Kidney (tissue), 14 donors: ENCODE results near the gene METTL25B. TPM values are rescaled to one million over a fixed set of nuclear protein-coding genes. Genes with fewer than 3 reads are reported as not detected.

Experiments
- DNase-seq, 5 donors: peaks; one replicate each; pipeline ENCODE4 v3.0.0-alpha.2; 2013 to 2020
- FAIRE-seq: peaks from 2 replicates; lab custom pipeline; 2012; peaks lifted over from hg19 to GRCh38; lab: Jason Lieb, UNC
- H3K27ac ChIP-seq, 2 donors: one replicate each; pipeline ENCODE4 v1.7.0; 2013; ENCODE audit warnings: low read depth in 2 of 2, low read length in 2 of 2, inconsistent platforms in 1 of 2
- H3K27me3 ChIP-seq: one replicate; pipeline ENCODE4 v1.7.1; 2013; ENCODE audit warnings: low read length, inconsistent platforms; ENCODE audit not compliant: control insufficient read depth, insufficient read depth
- H3K36me3 ChIP-seq, 3 donors: one replicate each; pipeline versions ENCODE4 v1.7.0 to v1.7.1; 2013; ENCODE audit warnings: low read length in 3 of 3, control low read depth in 1 of 3, inconsistent platforms in 1 of 3; ENCODE audit not compliant: insufficient read depth in 3 of 3, control insufficient read depth in 2 of 3
- H3K4me1 ChIP-seq, 3 donors: one replicate each; pipeline versions ENCODE4 v1.7.0 to v1.7.1; 2013; ENCODE audit warnings: low read length in 3 of 3, inconsistent platforms in 1 of 3, low read depth in 1 of 3; ENCODE audit not compliant: control insufficient read depth in 2 of 3, insufficient read depth in 2 of 3
- H3K4me3 ChIP-seq, 3 donors: one replicate each; pipeline versions ENCODE4 v1.7.0 to v1.8.1; 2013; ENCODE audit warnings: low read length in 3 of 3, control low read depth in 1 of 3, inconsistent platforms in 1 of 3
- H3K9ac ChIP-seq, 3 donors: one replicate each; pipeline versions ENCODE4 v1.7.0 to v1.7.1; 2013; ENCODE audit warnings: low read length in 3 of 3, control low read depth in 1 of 3, inconsistent platforms in 1 of 3
- H3K9me3 ChIP-seq, 3 donors: one replicate each; pipeline versions ENCODE4 v1.7.0 to v1.7.1; 2013; ENCODE audit warnings: low read length in 3 of 3, control low read depth in 1 of 3, inconsistent platforms in 1 of 3; ENCODE audit not compliant: control insufficient read depth in 2 of 3, insufficient read depth in 1 of 3
- intact Hi-C: fragments of 100-400 bp; cut with DNase I; formaldehyde crosslinking; loops from one replicate; pipeline ENCODE4 v1.11.1; 2022
- polyA plus RNA-seq: library from polyadenylated mRNA; stranded (reverse); fragments of 350-450 nt; fragmentation: Illumina TruSeq; extraction: RNeasy Lipid Tissue Mini Kit (QIAGEN cat#74804); gene quantifications from one replicate; pipeline ENCODE4 v1.2.3, GENCODE V29; 2014; ENCODE audit warnings: low read depth, low replicate concordance; ENCODE audit not compliant: insufficient read depth
- total RNA-seq: library from RNA; stranded (reverse); fragmentation: NEBNext Ultra II Directional; extraction: Animal tissue kit (Norgen Biotek cat#: 25700); gene quantifications from one replicate; pipeline ENCODE4 v1.2.1, GENCODE V29; 2021
- TF ChIP-seq, protein P1 (sequence below): IDR thresholded peaks from 3 replicates; pipeline ENCODE4 v1.5.1; 2012; ENCODE audit warnings: mild to moderate bottlenecking, moderate library complexity, borderline replicate concordance; ENCODE audit not compliant: insufficient read depth; ENCODE audit errors: extremely low read depth
- donor health status: control.
- donor health status: control.
- donor health status: control.
- donor health status: control.
- donor health status: control.
- donor health status: DM: yes; HTN: yes; CAD: no.
- donor health status: Normal renal cell carcinoma (clear cell type).

Gene METTL25B
- total and polyA plus RNA-seq, 2 donors from 2014 or later = 29.4 to 35.2 TPM

DNA sequence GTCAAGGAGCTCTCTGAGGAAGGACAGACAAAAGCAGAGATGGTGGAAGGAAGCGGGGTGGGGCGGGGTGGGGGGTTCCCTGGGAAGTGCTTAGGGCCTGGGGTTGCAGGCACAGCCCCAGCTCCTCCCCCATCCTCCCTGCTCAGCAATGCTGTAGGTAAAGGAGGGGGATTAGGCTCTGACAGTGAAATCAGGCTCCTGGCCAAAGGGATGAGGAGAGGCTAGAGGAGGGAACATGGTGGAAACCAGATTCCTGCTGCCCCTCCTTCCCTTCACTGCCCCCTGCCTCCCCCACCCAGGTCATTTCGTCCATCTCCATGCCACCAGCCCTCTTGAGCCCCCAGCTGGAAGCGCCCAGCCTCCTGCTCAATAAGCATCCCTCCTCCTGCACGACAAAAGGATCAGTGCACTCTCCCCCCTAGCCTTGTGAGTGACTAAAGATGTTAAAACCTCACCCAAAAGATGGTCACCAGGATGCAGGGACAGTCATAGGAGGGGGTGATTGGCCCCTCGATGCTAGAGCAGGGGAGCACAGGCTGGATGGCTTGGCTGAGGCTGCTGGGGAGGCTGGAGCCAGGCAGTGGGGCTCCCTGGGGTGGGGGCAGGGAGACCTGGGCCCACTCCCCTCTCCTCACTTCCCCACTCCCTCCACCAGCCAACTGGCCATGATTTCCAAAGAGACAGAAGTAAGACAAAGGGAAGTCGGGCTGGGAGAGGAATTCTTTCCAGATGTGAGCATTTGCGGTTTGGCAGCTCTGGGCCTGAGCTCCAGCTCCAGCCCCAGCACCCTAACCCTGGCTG, 20.7 kb upstream of the METTL25B start:
- TF ChIP-seq, protein P1, sequence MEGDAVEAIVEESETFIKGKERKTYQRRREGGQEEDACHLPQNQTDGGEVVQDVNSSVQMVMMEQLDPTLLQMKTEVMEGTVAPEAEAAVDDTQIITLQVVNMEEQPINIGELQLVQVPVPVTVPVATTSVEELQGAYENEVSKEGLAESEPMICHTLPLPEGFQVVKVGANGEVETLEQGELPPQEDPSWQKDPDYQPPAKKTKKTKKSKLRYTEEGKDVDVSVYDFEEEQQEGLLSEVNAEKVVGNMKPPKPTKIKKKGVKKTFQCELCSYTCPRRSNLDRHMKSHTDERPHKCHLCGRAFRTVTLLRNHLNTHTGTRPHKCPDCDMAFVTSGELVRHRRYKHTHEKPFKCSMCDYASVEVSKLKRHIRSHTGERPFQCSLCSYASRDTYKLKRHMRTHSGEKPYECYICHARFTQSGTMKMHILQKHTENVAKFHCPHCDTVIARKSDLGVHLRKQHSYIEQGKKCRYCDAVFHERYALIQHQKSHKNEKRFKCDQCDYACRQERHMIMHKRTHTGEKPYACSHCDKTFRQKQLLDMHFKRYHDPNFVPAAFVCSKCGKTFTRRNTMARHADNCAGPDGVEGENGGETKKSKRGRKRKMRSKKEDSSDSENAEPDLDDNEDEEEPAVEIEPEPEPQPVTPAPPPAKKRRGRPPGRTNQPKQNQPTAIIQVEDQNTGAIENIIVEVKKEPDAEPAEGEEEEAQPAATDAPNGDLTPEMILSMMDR = no peak

DNA sequence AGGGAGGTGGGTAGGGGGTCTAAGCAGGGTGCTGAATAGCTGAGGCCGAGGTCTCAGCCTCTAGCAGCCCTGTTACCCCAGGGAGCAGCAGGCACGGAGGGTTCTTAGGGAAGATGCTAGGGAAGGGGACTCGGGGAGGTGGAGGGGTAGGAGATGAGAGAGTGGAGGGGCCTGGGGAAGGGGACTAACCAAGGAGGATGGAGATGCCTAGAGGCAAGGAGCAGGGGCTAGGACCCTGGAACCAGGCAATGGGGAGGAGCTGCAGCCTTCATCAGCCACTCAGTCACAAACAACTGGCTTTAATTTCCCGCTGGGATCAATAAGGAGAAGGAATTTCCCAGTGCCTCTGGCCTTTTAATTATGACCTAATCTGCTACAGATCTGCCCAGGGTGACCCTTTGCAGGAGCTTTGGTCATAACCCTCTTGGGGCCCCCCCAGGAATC, 20.0 kb upstream of the METTL25B start:
- H3K9ac ChIP-seq = no peak overlapping the region
- peaks cover 0 to 11% (median 0%) of the 10 kb centered on the region in 3 donors for H3K4me1 ChIP-seq
- no peaks in the 10 kb centered on the region for H3K36me3 ChIP-seq
- TF ChIP-seq, protein P1 = no peak
- H3K9me3 ChIP-seq = no peaks in the 10 kb centered on the region
- H3K27ac ChIP-seq = no peak overlapping the region
- H3K27me3 ChIP-seq = no peaks in the 10 kb centered on the region
- intact Hi-C loops = no loop called here
- FAIRE-seq (no peak), DNase-seq (peak in 1 of 5 donors; percentile 58)
- H3K4me3 ChIP-seq = no peak overlapping the region

More for the DNA sequence above, 20.7 kb upstream of the METTL25B start:
- DNase-seq (peak in 3 of 5 donors; percentile 67 to 76 (median 70)), FAIRE-seq (no peak)
- no peaks in the 10 kb centered on the region for H3K9me3 ChIP-seq
- H3K4me1 ChIP-seq = peaks cover 0 to 11% (median 0%) of the 10 kb centered on the region in 3 donors
- no peaks in the 10 kb centered on the region for H3K36me3 ChIP-seq
- intact Hi-C loops = no loop called here
- H3K27ac ChIP-seq = no peak overlapping the region
- H3K9ac ChIP-seq = no peak overlapping the region
- no peak overlapping the region for H3K4me3 ChIP-seq
- no peaks in the 10 kb centered on the region for H3K27me3 ChIP-seq

DNA sequence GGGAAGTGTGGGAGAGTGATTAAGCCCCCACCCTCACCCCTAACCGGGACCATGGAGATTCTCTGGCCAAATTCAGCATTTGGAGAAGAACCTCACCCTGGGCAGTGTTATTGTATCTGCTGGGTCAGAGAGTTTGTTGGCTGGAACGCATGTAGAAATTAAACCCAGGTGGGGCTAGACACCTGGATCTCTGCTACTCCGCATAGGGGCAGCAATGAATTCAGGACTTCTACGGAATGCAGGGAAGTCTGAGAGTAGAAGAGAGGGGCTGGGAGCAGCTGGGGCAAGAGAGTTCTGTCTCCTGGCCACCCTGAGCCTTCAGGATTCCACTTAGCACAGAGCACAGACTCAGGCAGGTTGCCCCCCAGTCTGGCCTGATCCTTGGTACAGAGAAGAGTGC, 19.2 kb upstream of the METTL25B start:
- no peak for DNase-seq
- Histone ChIP-seq H3K9ac (no peak overlapping the region), H3K27me3 (no peaks in the 10 kb centered on the region), H3K4me1 (peaks cover 0 to 11% (median 0%) of the 10 kb centered on the region in 3 donors), H3K27ac (no peak overlapping the region), H3K4me3 (no peak overlapping the region), H3K9me3 (no peaks in the 10 kb centered on the region), H3K36me3 (no peaks in the 10 kb centered on the region)
- no peak for FAIRE-seq
- TF ChIP-seq, protein P1 = no peak
- intact Hi-C loops = no loop called here
